NCI-H748 treated with DMSO at 0.1 percent for 48 hours (cell line): ENCODE results near the gene GPX5.
A peak's percentile ranks its signal among the peaks of the same experiment; 100 is the strongest.
"Not testable (repeated sequence)": the region's sequence is repeated elsewhere in the genome, so short reads cannot be mapped to it uniquely, and the experiment has no call there.

ENCODE experiments used
- DNase-seq: peaks from one replicate; lab custom pipeline; 2025; lab: John Stamatoyannopoulos, UW

The GPX5 gene

GRCh38 chr6:28525496-28526039 is at the start of gene GPX5:
Gene GPX5, plus strand, starts transcription at chr6:28525881. Its CDS starts 133 bp downstream, at chr6:28526014.
- no peak for DNase-seq

GRCh38 chr6:28478518-28478917 is 47.2 kb upstream of the GPX5 start:
- no peak for DNase-seq

GRCh38 chr6:28480253-28480932 is 45.3 kb upstream of the GPX5 start:
- peak; percentile 5 for DNase-seq

GRCh38 chr6:28485482-28485881 is 40.2 kb upstream of the GPX5 start:
- DNase-seq, result no peak

GRCh38 chr6:28486533-28486932 is 39.1 kb upstream of the GPX5 start:
- DNase-seq, result no peak

GRCh38 chr6:28486988-28487742 is 38.5 kb upstream of the GPX5 start:
- no peak for DNase-seq

GRCh38 chr6:28488916-28489365 is 36.7 kb upstream of the GPX5 start:
- DNase-seq, result no peak

GRCh38 chr6:28489366-28490204 is 36.1 kb upstream of the GPX5 start:
- no peak for DNase-seq

GRCh38 chr6:28490205-28490890 is 35.3 kb upstream of the GPX5 start:
- no peak for DNase-seq

- DNase-seq, result no peak
Measured at GRCh38 chr6:28491984-28492317, 33.7 kb upstream of the GPX5 start.

GRCh38 chr6:28496099-28496779 is 29.4 kb upstream of the GPX5 start:
- DNase-seq, result peak; percentile 15

- DNase-seq, result no peak
Measured at GRCh38 chr6:28497306-28497705, 28.4 kb upstream of the GPX5 start.

- DNase-seq, result no peak
Measured at GRCh38 chr6:28497893-28498292, 27.8 kb upstream of the GPX5 start.

GRCh38 chr6:28501259-28501658 is 24.4 kb upstream of the GPX5 start:
- no peak for DNase-seq

- DNase-seq, result not testable (repeated sequence)
Measured at GRCh38 chr6:28502136-28502535, 23.5 kb upstream of the GPX5 start.

GRCh38 chr6:28502709-28503305 is 22.9 kb upstream of the GPX5 start:
- DNase-seq, result not testable (repeated sequence)

- no peak for DNase-seq
Measured at GRCh38 chr6:28505733-28506132, 19.9 kb upstream of the GPX5 start.

- no peak for DNase-seq
Measured at GRCh38 chr6:28506807-28507475, 18.7 kb upstream of the GPX5 start.

GRCh38 chr6:28511628-28512300 is 13.9 kb upstream of the GPX5 start:
- no peak for DNase-seq

GRCh38 chr6:28512387-28512786 is 13.3 kb upstream of the GPX5 start:
- not testable (repeated sequence) for DNase-seq
